CD4-positive, alpha-beta T cell treated with Interleukin-4 for 1 hour (primary cell): ENCODE results near the gene MTG1.
A peak's percentile ranks its signal among the peaks of the same experiment; 100 is the strongest.
"Not testable (repeated sequence)": the region's sequence is repeated elsewhere in the genome, so short reads cannot be mapped to it uniquely, and the experiment has no call there.

Experiments used
- DNase-seq, 2 donors: peaks; one replicate each; pipeline ENCODE4 v3.0.0-alpha.2; 2020 to 2022

MTG1 gene

GRCh38 chr10:133359554-133359971 is 34.4 kb upstream of the MTG1 start:
- DNase-seq, result peak in 1 of 2 donors; percentile 37

- no peak for DNase-seq
These were observed 33.9 kb upstream of the MTG1 start for GRCh38 chr10:133359972-133360610.

GRCh38 chr10:133361227-133361626 is 32.7 kb upstream of the MTG1 start:
- DNase-seq, result no peak

GRCh38 chr10:133361773-133362441 is 32.0 kb upstream of the MTG1 start:
- no peak for DNase-seq

- DNase-seq, result no peak
These were observed 31.1 kb upstream of the MTG1 start for GRCh38 chr10:133362846-133363245.

GRCh38 chr10:133364645-133365431 is 29.1 kb upstream of the MTG1 start:
- no peak for DNase-seq

GRCh38 chr10:133365461-133366129 is 28.4 kb upstream of the MTG1 start:
- DNase-seq, result no peak

GRCh38 chr10:133366130-133366478 is 27.9 kb upstream of the MTG1 start:
- DNase-seq, result no peak

GRCh38 chr10:133366751-133367150 is 27.2 kb upstream of the MTG1 start:
- no peak for DNase-seq

GRCh38 chr10:133367461-133367860 is 26.5 kb upstream of the MTG1 start:
- DNase-seq, result not testable (repeated sequence)

GRCh38 chr10:133368153-133368552 is 25.8 kb upstream of the MTG1 start:
- DNase-seq, result no peak

GRCh38 chr10:133370030-133370786 is 23.7 kb upstream of the MTG1 start:
- no peak for DNase-seq

GRCh38 chr10:133372507-133372906 is 21.4 kb upstream of the MTG1 start:
- DNase-seq, result no peak

GRCh38 chr10:133373174-133374090 is 20.5 kb upstream of the MTG1 start, which contains the start of gene ECHS1:
ECHS1 (minus strand) TSS chr10:133373354; CDS start chr10:133373333, 21 bp downstream.
- peak; percentile 92 to 93 for DNase-seq

GRCh38 chr10:133375357-133376115 is 18.4 kb upstream of the MTG1 start:
- DNase-seq, result no peak

GRCh38 chr10:133376183-133376582 is 17.8 kb upstream of the MTG1 start:
- not testable (repeated sequence) for DNase-seq

- DNase-seq, result no peak
These were observed 16.7 kb upstream of the MTG1 start for GRCh38 chr10:133377025-133377817.

- no peak for DNase-seq
These were observed 16.1 kb upstream of the MTG1 start for GRCh38 chr10:133377818-133378250.

GRCh38 chr10:133378251-133379096 is 15.5 kb upstream of the MTG1 start:
- DNase-seq, result peak; percentile 47 to 63
